Gastrocnemius medialis (tissue), 4 donors: ENCODE measurements around the gene SEMA3D. TPM values are rescaled to one million over a fixed set of nuclear protein-coding genes. Genes with fewer than 3 reads are reported as not detected.
"Not testable (repeated sequence)": the region's sequence is repeated elsewhere in the genome, so short reads cannot be mapped to it uniquely, and the experiment has no call there.

Experiments used
- ATAC-seq, 2 donors: fragments of 150-250 bp; one replicate each; pipeline ENCODE4 v1.9.1; 2016
- DNase-seq, 2 donors: peaks; one replicate each; pipeline ENCODE4 v3.0.0-alpha.2; 2019
- H3K27ac ChIP-seq, 4 donors: fragments of 200-600 bp; sonication (generic); 1 replicate in 1 of 4; 2 replicates in 3 of 4; pipeline ENCODE4 v1.5.1; 2016 to 2018; ENCODE audit warnings: mild to moderate bottlenecking in 2 of 4, moderate library complexity in 1 of 4
- H3K27me3 ChIP-seq, 3 donors: fragments of 200-600 bp; sonication (generic) in 2 of 3; 1 replicate in 1 of 3; 2 replicates in 2 of 3; pipeline versions ENCODE4 v1.5.1 to v1.6.0; 2016 to 2019; ENCODE audit warnings: mild to moderate bottlenecking in 1 of 3, moderate library complexity in 1 of 3
- H3K36me3 ChIP-seq, 2 donors: fragments of 200-600 bp; sonication (generic) in 1 of 2; one replicate each; pipeline ENCODE4 v1.5.1; 2017 to 2018
- H3K4me1 ChIP-seq, 2 donors: fragments of 200-600 bp; sonication (generic) in 1 of 2; one replicate each; pipeline ENCODE4 v1.5.1; 2016 to 2017; ENCODE audit warnings: mild to moderate bottlenecking in 2 of 2
- H3K4me3 ChIP-seq, 4 donors: fragments of 200-600 bp; sonication (generic) in 3 of 4; 1 replicate in 1 of 4; 2 replicates in 3 of 4; pipeline ENCODE4 v1.5.1; 2016 to 2019; ENCODE audit warnings: mild to moderate bottlenecking in 2 of 4
- H3K9me3 ChIP-seq, 3 donors: fragments of 200-600 bp; sonication (generic) in 2 of 3; 1 replicate in 1 of 3; 2 replicates in 2 of 3; pipeline ENCODE4 v1.5.1; 2016 to 2019
- CTCF ChIP-seq, 5 experiments: fragments of 450-650 bp in 3 of 5; fragments of 200-600 bp in 2 of 5; sonication (generic) in 2 of 5; IDR thresholded peaks in 4 of 5; conservative IDR thresholded peaks in 1 of 5; 1 replicate in 4 of 5; 2 replicates in 1 of 5; pipeline ENCODE4 v1.5.1; 2016 to 2019; ENCODE audit warnings: antibody characterized with exemption in 5 of 5, mild to moderate bottlenecking in 3 of 5, moderate library complexity in 3 of 5
- POLR2A ChIP-seq, 2 donors: fragments of 450-650 bp; IDR thresholded peaks; one replicate each; pipeline ENCODE4 v1.6.1; 2017; ENCODE audit warnings: antibody characterized with exemption in 2 of 2, mild to moderate bottlenecking in 2 of 2, moderate library complexity in 2 of 2
- in situ Hi-C, 4 donors: fragments of 200-750 bp; cut with MboI; loops; one replicate each; pipeline versions ENCODE4 v1.15.0 to v1.8.0; 2017; ENCODE audit warnings: low sequenced_read_pairs in 4 of 4
- intact Hi-C: fragments of 100-400 bp; cut with DNase I; formaldehyde crosslinking; loops from one replicate; pipeline ENCODE4 v1.15.1; 2023; ENCODE audit warnings: low total_unique reads
- total RNA-seq, 4 donors: library from RNA; depleted of rRNA; stranded (reverse); fragments of >200 nt; gene quantifications; one replicate each; pipeline versions ENCODE4 v1.1.0 to v1.2.3, GENCODE V29; 2016

The SEMA3D gene
- total RNA-seq, 4 donors from 2014 or later: 0.75 TPM; not detected in 3

GRCh38 chr7:84997626-84998025 is 189.2 kb downstream of the SEMA3D start:
- in situ Hi-C loops: no loop called here
- H3K4me1 ChIP-seq: peaks cover 0 to 6% of the 10 kb centered on the region in 2 donors
- no peaks in the 10 kb centered on the region for H3K27me3 ChIP-seq
- H3K9me3 ChIP-seq: no peaks in the 10 kb centered on the region
- ATAC-seq (no peak), DNase-seq (no peak)
- no peak for TF ChIP-seq POLR2A (IDR thresholded peaks at IDR 0.05)
- no peak overlapping the region for H3K27ac ChIP-seq
- no peaks in the 10 kb centered on the region for H3K36me3 ChIP-seq
- H3K4me3 ChIP-seq: no peak overlapping the region
- intact Hi-C loops: no loop called here

- H3K27ac ChIP-seq, H3K27me3 ChIP-seq, H3K4me3 ChIP-seq, H3K36me3 ChIP-seq, in situ Hi-C loops, DNase-seq, H3K4me1 ChIP-seq, intact Hi-C loops, ATAC-seq, H3K9me3 ChIP-seq: not testable (repeated sequence)
Observed at GRCh38 chr7:84992954-84993353, 193.9 kb downstream of the SEMA3D start.

GRCh38 chr7:84985073-84985784 is 201.6 kb downstream of the SEMA3D start:
- no peak for ATAC-seq
- intact Hi-C loops: no loop called here
- no peaks in the 10 kb centered on the region for H3K36me3 ChIP-seq

GRCh38 chr7:84982199-84982598 is 204.7 kb downstream of the SEMA3D start:
- in situ Hi-C loops: no loop called here
- Histone ChIP-seq H3K9me3 (no peaks in the 10 kb centered on the region), H3K4me3 (no peak overlapping the region), H3K27ac (no peak overlapping the region), H3K36me3 (no peaks in the 10 kb centered on the region), H3K4me1 (no peaks in the 10 kb centered on the region), H3K27me3 (no peaks in the 10 kb centered on the region)
- intact Hi-C loops: no loop called here
- TF ChIP-seq POLR2A (IDR thresholded peaks at IDR 0.05): no peak
- no peak for TF ChIP-seq CTCF (IDR thresholded peaks at IDR 0.05 in 4 of 5, conservative IDR thresholded peaks at IDR 0.05 in 1 of 5)
- no peak for ATAC-seq
- DNase-seq: no peak

More at GRCh38 chr7:84985073-84985784, 201.6 kb downstream of the SEMA3D start:
- in situ Hi-C loops: no loop called here
- Histone ChIP-seq H3K27ac (no peak overlapping the region), H3K4me3 (no peak overlapping the region), H3K9me3 (no peaks in the 10 kb centered on the region), H3K27me3 (no peaks in the 10 kb centered on the region), H3K4me1 (no peaks in the 10 kb centered on the region)
- no peak for DNase-seq
- TF ChIP-seq CTCF (IDR thresholded peaks at IDR 0.05 in 4 of 5, conservative IDR thresholded peaks at IDR 0.05 in 1 of 5): no peak
- no peak for TF ChIP-seq POLR2A (IDR thresholded peaks at IDR 0.05)

- H3K27me3 ChIP-seq: no peaks in the 10 kb centered on the region
- in situ Hi-C loops: no loop called here
- no peak for ATAC-seq
- H3K4me3 ChIP-seq: no peak overlapping the region
- intact Hi-C loops: no loop called here
- H3K9me3 ChIP-seq: no peaks in the 10 kb centered on the region
- DNase-seq: no peak
- TF ChIP-seq CTCF (IDR thresholded peaks at IDR 0.05 in 4 of 5, conservative IDR thresholded peaks at IDR 0.05 in 1 of 5) (no peak), POLR2A (IDR thresholded peaks at IDR 0.05) (no peak)
- no peaks in the 10 kb centered on the region for H3K4me1 ChIP-seq
- no peak overlapping the region for H3K27ac ChIP-seq
- H3K36me3 ChIP-seq: no peaks in the 10 kb centered on the region
Observed at GRCh38 chr7:84981055-84981976, 205.5 kb downstream of the SEMA3D start.
